IPS-NIHi7 (cell line): ENCODE data around the gene DCAKD.

ENCODE experiments used
- DNase-seq: peaks from one replicate; pipeline ENCODE4 v3.0.0; 2012; ENCODE audit warnings: mixed read lengths; ENCODE audit errors: extremely low spot score

Gene DCAKD

GRCh38 chr17:45004388-45004787 lies 47.0 kb downstream of the DCAKD start:
- DNase-seq: no peak

DNA sequence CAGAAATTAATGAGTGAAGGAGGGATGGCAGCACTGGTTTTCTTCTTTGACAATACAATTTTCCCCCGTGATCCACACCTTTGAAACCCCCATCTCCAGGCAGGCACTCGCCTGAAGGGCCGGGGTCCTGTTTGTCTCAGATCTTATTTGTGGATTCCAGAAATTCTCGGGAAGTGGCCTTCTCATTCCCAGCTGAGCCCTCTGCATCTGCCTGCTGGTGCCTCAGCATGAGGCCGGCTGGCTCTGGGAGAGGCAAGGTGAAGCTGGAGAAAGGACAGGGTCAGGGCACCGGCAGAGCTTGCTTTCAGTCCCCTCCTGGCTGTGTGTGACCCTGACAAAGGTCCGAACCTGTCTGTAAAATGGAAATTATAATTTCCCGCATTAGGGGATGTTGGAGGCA lies 47.6 kb downstream of the DCAKD start:
- DNase-seq: no peak

DNA sequence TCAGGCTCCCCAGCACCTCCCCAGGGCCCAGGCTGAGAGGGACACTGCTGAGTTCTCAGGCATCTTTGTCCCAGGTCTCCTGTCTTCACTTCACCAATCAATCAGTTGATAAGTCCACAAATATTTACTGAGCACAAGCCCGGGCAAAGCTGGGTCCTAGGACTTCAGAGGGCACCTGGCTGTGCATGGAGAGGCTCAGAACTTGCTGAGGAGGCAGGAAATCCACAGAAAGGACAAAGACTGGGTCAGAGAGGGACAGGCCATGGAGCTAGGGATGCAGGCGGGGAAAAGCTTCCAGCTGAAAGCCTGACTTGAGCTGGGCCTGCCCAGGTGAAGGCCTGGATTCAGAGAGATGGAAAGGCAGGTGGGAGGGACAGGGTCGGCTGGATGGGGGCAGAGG lies 50.1 kb downstream of the DCAKD start:
- DNase-seq: no peak

GRCh38 chr17:44999433-44999832 lies 52.0 kb downstream of the DCAKD start:
- no peak for DNase-seq

- DNase-seq: no peak
These were observed 52.8 kb downstream of the DCAKD start for GRCh38 chr17:44998646-44999045.

DNA sequence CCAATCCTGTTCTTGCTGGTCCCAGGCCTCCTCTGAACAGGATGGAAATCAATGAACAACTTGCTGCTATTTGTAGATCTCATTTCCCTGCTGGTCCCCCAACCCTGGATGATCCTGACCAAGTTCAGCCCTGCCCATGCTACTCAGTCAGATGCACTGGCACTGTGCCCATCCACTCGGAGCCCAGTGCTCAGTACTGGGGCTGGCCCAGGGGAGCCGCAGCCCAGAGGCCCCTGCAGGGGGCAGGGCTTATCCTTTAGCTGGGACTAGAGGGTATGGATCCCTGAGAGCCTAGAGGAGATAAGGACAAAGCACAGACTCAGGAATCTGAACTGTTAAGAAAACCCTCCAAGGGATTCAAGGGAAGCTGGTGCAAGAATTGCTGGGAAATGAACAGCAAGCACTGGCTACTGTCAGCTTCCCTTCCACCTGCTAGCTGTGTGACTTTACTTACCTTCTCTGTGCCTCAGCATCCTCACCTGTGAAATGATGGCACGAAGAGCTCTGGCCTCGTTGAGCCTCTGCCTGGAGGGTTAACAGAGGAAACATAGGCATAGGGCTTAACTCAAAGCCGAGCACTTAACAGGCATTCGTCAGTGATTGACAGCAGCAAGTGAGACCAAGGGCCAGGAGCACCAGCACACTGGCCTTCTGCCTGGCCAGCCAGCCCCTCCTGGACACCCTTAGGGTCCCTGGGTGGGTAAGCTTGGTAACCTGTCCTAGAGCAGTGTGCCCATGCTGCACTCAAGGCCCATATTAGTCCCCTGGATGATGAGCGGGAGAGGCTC lies 53.5 kb downstream of the DCAKD start:
- DNase-seq: no peak

DNA sequence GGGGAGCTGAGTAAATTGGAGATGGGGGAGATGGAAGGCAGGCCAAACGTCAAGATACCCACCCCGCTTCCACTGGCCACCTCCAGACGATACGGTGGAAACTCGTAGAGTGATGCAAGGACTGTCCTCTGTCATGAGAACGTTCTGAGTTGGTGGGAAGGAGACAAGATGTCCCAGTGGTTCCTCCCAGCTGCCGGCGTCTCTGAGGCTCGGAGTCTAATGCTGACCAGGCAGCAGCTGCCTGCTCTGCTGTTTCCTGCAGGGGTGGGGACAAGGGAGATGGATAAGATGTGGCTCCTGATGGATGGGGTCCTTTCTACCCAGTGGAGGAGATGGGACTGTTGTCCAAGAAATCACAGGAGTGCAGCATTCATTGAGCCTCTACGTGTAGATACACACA lies 55.1 kb downstream of the DCAKD start:
- no peak for DNase-seq

DNA sequence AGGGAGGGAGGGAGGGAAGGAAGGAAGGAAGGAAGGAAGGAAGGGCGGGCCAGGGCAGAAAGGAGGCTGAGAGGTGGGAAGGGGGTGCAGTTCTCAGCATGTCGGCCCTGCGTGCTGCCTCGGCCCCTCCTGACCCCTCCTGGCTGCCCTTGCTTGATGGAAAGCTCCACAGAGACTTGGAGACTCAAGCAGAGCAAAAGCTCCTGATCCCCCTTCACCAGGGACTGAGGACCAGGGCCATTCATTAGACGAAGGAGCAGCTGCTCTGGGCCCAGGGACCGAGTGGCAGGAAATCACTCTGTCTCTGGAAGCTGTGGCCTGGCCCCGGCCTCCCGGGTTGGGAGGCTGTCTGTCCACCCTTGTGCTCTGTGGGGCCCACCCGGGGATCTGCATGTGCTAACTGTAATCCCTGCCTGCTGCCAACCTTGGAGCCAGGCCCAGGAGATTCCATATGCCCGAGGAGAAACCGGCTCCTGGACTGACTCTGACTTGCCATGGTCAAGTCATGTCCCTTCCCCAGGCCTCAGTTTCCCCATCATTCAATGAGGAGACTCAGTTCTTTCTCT lies 55.9 kb downstream of the DCAKD start:
- no peak for DNase-seq

- no peak for DNase-seq
These were observed 59.0 kb downstream of the DCAKD start for GRCh38 chr17:44992242-44992939.

GRCh38 chr17:44990994-44991393 lies 60.4 kb downstream of the DCAKD start:
- no peak for DNase-seq

DNA sequence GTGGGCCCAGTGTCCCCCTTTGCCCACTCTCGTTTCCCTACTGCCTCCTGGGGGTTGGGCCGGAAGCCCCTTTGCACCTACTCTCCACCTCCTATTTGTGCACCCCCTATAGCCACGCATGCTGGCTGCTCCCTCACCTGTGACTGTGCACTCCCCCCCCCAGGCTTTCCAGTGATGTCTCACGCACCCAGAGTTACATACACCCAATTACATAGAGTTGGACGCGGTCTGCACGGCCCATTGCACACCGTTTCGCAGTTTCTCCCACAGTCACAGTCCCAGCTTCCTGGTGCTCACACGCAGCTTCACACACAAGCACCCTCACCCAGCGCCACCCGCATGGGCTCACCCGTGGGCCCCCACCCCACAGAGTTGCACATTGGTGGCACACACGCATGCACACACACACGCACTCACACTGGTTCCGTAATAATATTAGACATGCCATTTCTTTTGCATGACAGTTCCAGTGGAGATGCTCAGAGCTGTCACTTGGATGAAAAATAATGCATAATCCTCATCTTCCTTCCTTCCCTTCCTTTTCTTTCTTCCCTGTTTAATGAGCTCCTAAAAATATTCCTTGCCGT lies 61.8 kb downstream of the DCAKD start:
- DNase-seq: no peak

DNA sequence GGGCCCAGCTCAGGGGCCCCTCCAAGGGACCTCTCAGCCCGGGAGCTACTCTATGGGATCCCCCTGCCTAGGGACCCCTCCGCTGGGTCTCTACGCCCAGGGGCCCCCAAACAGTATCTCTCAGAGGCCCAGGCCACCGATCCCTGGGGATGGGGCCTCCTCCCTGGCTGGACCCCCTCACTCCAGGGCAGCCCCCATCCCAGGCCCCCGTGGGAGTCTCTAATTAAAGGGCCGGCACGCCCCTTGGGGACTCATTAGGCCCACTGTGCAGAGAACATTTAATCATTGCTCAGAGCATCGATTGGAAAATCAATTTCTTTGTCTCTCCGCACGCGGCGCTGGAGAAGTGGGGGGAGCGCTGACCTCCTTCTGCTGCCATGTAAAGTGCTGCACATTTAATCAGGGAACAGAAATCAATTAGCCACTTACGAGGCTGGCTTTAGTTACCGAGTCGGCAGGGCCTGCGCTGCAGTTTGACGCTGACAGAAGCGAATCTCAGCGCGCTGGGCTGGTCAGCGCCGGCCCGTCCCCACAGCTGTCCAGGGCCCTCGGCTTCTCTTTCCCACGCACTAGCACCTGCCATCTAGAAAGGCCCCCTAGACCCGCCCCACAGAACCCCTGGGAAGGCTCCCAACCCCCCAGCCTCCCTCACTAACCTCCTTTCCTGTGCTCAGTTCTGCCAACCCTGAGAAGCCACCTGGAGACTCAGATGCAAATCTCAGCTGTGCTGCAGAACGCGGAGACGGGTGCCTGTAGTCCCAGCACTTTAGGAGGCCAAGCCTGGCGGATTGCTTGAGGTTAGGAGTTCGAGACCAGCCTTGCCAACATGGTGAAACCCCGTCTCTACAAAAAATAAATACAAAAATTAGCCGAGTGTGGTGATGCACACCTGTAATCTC lies 63.1 kb downstream of the DCAKD start:
- no peak for DNase-seq

DNA sequence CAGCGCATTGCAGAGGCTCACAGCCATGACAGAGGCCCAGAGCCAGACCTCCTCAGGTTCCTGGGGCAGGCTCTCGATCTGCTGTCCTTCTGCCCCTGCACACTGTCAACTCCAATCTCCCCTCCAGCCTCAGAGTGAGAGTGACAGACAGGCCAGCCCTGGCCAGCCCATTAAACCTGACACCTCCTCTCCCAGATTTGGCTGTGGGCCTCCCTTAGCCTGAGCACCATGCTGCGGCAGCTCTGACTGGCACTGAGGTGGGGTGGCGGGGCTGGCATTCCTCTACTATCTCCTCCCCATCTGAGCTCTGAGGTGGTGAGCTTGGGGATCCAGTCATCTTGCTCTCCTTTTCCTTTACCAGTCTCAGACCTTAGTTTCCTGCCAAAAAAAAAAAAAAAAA lies 67.9 kb downstream of the DCAKD start:
- DNase-seq: no peak

DNA sequence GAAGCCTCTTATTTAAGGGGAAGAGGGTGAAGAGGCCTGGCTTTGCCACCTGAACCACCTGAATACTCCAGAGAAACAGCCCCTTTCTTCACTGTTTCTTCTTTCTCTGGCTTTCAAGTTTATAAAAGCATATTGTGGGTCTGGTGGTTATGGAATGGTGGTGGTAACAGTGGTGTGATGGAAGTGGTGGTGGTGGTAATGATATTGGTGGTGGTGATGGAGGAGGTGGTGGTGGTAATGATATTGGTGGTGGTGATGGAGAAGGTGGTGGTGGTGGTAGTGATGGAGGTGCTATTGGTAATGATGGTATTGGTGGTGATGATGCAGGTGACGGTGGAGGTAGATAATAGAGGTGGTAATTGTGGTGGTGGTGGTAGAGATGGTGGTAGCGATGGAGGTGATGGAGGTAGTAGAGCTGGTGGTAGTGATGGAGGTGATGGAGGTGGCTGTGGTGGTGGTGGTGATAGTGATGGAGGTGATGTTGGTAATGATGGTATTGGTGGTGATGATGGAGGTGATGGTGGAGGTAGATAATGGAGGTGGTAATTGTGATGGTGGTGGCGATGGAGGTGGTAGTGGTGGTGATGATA lies 69.2 kb downstream of the DCAKD start:
- no peak for DNase-seq

GRCh38 chr17:44981221-44981968 lies 70.0 kb downstream of the DCAKD start:
- DNase-seq: no peak

DNA sequence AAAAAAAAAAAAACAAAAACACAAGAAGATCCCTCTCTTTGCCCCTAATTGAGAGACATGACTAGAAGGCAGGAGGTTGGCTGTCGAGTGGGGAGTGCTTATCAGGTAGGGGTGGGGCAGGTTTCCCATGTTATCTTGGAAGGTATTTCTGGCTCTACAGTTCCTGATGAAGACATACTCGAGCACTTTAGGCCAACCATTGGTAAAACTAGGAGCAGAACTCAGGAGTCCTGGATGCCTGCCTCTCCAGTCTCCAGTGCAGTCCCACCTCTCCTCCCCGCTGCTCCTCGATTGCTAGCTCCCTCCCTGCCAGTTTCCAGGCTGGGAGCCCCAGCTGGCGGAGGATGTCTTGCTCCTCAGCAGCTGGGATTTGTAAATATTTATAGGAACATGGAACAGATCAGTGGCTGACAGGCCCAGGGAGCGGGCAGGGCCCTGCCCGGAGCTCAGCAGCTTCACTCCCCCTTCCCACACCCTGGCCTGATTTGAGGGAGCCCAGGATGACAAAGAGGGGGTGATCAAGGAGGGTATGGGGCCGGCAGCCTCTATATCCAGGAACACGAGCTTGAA lies 71.9 kb downstream of the DCAKD start:
- DNase-seq: no peak

DNA sequence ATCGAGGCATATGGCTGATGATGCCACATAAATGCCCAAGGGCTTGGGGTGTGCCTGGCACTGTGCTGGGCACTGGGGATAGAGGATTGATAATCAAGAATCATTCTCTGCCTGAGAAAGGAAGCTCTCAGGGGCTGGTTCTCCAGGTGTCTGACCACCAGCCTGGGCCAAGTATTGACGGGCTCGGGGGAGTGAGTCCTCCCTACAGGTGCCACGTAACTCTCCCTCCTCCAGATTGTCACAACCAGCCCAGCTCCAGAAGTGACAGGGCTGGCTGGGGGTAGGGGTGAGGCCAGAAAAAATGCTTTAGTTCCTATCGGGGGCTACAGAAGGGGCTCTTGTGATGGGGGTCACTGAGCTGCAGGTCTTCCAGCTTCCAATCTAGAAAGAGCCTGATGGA lies 72.6 kb downstream of the DCAKD start:
- DNase-seq: no peak

DNA sequence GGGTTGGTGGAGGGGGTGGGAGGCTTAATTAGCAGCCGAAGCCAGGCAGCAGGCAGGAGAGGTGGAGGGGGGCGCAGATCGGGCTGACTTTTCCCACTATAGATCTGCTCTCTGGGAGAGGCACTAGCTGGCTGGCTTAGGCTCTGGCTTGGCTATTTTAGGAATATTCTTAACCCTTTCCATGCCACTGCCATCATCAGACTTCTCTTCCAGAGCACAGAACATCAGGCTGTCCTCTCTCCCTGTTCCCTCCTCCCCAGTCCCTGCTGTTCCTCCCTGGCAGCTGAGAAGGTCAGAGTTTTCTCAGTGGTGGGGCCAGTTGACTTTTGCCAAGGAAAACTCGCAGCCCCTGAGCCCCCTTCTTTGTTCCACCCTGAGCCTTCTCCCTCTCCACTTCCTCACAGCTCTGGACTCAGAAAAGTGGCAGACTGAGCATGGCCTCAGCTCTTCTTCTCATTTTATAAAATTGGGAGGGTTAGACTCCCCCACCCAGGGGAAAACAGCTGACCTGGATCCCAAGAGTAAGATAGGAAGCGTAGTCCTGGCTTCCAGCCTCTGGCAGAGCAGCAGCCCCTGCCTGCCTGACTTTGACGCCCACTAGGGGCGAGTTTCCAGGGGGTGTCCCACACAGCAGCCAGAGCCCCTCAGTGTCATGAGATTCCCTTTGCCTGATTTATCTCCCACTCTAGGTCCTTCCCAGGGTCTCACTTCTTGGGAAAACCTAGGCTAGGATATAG lies 73.5 kb downstream of the DCAKD start:
- DNase-seq: no peak

- no peak for DNase-seq
These were observed 74.4 kb downstream of the DCAKD start for GRCh38 chr17:44977065-44977464.

DNA sequence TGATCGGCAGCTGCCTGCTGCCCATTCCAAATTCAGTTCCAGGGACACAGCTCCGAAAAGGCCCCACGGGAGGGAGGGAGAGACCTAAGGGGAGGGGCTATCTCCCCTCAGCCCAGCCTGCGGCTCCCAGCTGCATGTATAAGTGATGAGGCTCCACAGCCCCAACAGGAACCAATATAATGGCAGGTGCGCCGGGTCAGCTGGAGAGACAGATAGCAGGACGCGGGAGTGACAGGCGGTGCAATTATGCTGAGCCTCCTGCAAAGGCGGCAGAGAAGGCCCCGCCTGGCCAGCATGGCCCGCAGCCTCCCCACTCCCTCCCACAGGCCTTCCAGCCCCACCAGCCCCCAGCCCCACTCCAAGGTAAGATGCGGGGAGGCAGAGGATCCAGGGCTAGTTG lies 75.2 kb downstream of the DCAKD start:
- no peak for DNase-seq
